ENCODE data around the gene AARS2. TPM values are rescaled to one million over a fixed set of nuclear protein-coding genes. Genes with fewer than 3 reads are reported as not detected.
"Not testable (repeated sequence)": the region's sequence is repeated elsewhere in the genome, so short reads cannot be mapped to it uniquely, and the experiment has no call there.

The AARS2 gene
- total and polyA plus RNA-seq, 4 donors: 1.9 to 9.6 (median 6.9) TPM

DNA sequence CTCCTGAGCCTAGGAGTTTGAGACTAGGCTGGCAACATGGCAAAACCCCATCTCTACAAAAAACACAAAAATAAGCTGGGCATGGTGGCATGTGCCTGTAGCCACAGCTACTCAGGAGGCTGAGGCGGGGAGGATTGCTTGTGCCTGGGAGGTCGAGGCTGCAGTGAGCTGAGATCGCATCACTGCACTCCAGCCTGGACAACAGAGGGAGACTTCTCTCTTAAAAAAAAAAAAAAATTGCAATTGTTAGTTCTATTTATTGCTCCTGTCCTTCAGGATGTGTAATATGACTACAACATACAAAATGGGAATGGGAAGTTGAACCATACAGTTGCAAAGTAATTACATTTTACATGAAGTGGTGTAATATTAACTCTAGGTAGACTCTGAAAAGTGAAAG is 8.1 kb upstream of the AARS2 start:
- no peak overlapping the region for H3K27ac ChIP-seq (ENCODE audit: low read depth in 1 of 2, low read length in 2 of 2)
- H3K4me1 ChIP-seq (ENCODE audit: control insufficient read depth in 4 of 4, insufficient read depth in 4 of 4, low read length in 3 of 4): peaks cover 0 to 7% (median 0%) of the 10 kb centered on the region in 4 donors
- 89% methylated on average over 3 of the region's 3 CpGs for whole genome bisulfite sequencing
- H3K4me3 ChIP-seq (ENCODE audit: low read depth in 1 of 3, low read length in 3 of 3): no peak overlapping the region
- TF ChIP-seq HNF4G (IDR thresholded peaks at IDR 0.05) (no peak), NR2F2 (IDR thresholded peaks at IDR 0.05) (no peak), JUND (IDR thresholded peaks at IDR 0.05) (no peak), RAD21 (IDR thresholded peaks at IDR 0.05) (no peak), RXRA (IDR thresholded peaks at IDR 0.05) (no peak), TAF1 (conservative IDR thresholded peaks at IDR 0.05) (no peak), FOXA1 (IDR thresholded peaks at IDR 0.05) (no peak), EGR1 (IDR thresholded peaks at IDR 0.05; ENCODE audit: low read depth in 2 of 2) (no peak), HNF4A (conservative IDR thresholded peaks at IDR 0.05) (no peak), YY1 (IDR thresholded peaks at IDR 0.05) (no peak), SP1 (IDR thresholded peaks at IDR 0.05) (no peak), GABPA (IDR thresholded peaks at IDR 0.05 in 1 of 2, conservative IDR thresholded peaks at IDR 0.05 in 1 of 2) (no peak)
- TF ChIP-seq, protein P1, sequence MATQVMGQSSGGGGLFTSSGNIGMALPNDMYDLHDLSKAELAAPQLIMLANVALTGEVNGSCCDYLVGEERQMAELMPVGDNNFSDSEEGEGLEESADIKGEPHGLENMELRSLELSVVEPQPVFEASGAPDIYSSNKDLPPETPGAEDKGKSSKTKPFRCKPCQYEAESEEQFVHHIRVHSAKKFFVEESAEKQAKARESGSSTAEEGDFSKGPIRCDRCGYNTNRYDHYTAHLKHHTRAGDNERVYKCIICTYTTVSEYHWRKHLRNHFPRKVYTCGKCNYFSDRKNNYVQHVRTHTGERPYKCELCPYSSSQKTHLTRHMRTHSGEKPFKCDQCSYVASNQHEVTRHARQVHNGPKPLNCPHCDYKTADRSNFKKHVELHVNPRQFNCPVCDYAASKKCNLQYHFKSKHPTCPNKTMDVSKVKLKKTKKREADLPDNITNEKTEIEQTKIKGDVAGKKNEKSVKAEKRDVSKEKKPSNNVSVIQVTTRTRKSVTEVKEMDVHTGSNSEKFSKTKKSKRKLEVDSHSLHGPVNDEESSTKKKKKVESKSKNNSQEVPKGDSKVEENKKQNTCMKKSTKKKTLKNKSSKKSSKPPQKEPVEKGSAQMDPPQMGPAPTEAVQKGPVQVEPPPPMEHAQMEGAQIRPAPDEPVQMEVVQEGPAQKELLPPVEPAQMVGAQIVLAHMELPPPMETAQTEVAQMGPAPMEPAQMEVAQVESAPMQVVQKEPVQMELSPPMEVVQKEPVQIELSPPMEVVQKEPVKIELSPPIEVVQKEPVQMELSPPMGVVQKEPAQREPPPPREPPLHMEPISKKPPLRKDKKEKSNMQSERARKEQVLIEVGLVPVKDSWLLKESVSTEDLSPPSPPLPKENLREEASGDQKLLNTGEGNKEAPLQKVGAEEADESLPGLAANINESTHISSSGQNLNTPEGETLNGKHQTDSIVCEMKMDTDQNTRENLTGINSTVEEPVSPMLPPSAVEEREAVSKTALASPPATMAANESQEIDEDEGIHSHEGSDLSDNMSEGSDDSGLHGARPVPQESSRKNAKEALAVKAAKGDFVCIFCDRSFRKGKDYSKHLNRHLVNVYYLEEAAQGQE (IDR thresholded peaks at IDR 0.05): no peak
- TF ChIP-seq, protein P2, sequence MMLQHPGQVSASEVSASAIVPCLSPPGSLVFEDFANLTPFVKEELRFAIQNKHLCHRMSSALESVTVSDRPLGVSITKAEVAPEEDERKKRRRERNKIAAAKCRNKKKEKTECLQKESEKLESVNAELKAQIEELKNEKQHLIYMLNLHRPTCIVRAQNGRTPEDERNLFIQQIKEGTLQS (IDR thresholded peaks at IDR 0.05): no peak
- TF ChIP-seq, protein P3, sequence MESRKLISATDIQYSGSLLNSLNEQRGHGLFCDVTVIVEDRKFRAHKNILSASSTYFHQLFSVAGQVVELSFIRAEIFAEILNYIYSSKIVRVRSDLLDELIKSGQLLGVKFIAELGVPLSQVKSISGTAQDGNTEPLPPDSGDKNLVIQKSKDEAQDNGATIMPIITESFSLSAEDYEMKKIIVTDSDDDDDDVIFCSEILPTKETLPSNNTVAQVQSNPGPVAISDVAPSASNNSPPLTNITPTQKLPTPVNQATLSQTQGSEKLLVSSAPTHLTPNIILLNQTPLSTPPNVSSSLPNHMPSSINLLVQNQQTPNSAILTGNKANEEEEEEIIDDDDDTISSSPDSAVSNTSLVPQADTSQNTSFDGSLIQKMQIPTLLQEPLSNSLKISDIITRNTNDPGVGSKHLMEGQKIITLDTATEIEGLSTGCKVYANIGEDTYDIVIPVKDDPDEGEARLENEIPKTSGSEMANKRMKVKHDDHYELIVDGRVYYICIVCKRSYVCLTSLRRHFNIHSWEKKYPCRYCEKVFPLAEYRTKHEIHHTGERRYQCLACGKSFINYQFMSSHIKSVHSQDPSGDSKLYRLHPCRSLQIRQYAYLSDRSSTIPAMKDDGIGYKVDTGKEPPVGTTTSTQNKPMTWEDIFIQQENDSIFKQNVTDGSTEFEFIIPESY (IDR thresholded peaks at IDR 0.05): no peak
- TF ChIP-seq, protein P4, sequence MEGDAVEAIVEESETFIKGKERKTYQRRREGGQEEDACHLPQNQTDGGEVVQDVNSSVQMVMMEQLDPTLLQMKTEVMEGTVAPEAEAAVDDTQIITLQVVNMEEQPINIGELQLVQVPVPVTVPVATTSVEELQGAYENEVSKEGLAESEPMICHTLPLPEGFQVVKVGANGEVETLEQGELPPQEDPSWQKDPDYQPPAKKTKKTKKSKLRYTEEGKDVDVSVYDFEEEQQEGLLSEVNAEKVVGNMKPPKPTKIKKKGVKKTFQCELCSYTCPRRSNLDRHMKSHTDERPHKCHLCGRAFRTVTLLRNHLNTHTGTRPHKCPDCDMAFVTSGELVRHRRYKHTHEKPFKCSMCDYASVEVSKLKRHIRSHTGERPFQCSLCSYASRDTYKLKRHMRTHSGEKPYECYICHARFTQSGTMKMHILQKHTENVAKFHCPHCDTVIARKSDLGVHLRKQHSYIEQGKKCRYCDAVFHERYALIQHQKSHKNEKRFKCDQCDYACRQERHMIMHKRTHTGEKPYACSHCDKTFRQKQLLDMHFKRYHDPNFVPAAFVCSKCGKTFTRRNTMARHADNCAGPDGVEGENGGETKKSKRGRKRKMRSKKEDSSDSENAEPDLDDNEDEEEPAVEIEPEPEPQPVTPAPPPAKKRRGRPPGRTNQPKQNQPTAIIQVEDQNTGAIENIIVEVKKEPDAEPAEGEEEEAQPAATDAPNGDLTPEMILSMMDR (IDR thresholded peaks at IDR 0.05; ENCODE audit: low read depth, low read length, missing input control): no peak
- DNase-seq (ENCODE audit: low spot score): no peak
- no peak overlapping the region for H3K9ac ChIP-seq (ENCODE audit: low read depth in 1 of 2, low read length in 2 of 2)
- no peaks in the 10 kb centered on the region for H3K9me3 ChIP-seq (ENCODE audit: control insufficient read depth in 4 of 4, low read length in 3 of 4)
- no peaks in the 10 kb centered on the region for H3K27me3 ChIP-seq (ENCODE audit: control insufficient read depth in 4 of 4, insufficient read depth in 4 of 4, low read length in 3 of 4)
- no peaks in the 10 kb centered on the region for H3K36me3 ChIP-seq (ENCODE audit: control insufficient read depth in 4 of 4, insufficient read depth in 3 of 4, low read depth in 1 of 4, low read length in 3 of 4)

DNA sequence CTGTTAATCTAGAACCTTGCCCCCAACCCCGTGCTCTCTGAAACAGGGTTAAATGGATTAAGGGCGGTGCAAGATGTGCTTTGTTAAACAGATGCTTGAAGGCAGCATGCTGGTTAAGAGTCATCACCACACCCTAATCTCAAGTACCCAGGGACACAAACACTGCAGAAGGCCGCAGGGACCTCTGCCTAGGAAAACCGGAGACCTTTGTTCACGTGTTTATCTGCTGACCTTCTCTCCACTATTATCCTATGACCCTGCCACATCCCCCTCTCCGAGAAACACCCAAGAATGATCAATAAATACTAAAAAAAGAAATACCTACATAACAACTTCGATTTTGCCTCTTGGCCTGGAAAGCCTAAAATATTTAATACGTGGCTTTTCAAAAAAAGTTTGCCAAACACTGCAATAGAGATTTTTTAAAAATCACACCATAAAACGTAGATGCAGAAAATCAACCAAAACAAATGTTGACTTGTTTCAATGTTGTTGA is 4.0 kb upstream of the AARS2 start:
- H3K4me1 ChIP-seq (ENCODE audit: control insufficient read depth in 4 of 4, insufficient read depth in 4 of 4, low read length in 3 of 4): peaks cover 3 to 14% (median 5%) of the 10 kb centered on the region in 4 donors
- WGBS: 37% methylated on average over 9 of the region's 9 CpGs
- H3K9me3 ChIP-seq (ENCODE audit: control insufficient read depth in 4 of 4, low read length in 3 of 4); H3K27me3 ChIP-seq (ENCODE audit: control insufficient read depth in 4 of 4, insufficient read depth in 4 of 4, low read length in 3 of 4); H3K4me3 ChIP-seq (ENCODE audit: low read depth in 1 of 3, low read length in 3 of 3); H3K9ac ChIP-seq (ENCODE audit: low read depth in 1 of 2, low read length in 2 of 2); H3K27ac ChIP-seq (ENCODE audit: low read depth in 1 of 2, low read length in 2 of 2); DNase-seq (ENCODE audit: low spot score); H3K36me3 ChIP-seq (ENCODE audit: control insufficient read depth in 4 of 4, insufficient read depth in 3 of 4, low read depth in 1 of 4, low read length in 3 of 4): not testable (repeated sequence)
